ENCODE data around the gene TYW1B. TPM values are rescaled to one million over a fixed set of nuclear protein-coding genes. Genes with fewer than 3 reads are reported as not detected.

Gene TYW1B
- polyA plus RNA-seq, 3 donors = 0.17 to 2.9 (median 0.31) TPM

DNA sequence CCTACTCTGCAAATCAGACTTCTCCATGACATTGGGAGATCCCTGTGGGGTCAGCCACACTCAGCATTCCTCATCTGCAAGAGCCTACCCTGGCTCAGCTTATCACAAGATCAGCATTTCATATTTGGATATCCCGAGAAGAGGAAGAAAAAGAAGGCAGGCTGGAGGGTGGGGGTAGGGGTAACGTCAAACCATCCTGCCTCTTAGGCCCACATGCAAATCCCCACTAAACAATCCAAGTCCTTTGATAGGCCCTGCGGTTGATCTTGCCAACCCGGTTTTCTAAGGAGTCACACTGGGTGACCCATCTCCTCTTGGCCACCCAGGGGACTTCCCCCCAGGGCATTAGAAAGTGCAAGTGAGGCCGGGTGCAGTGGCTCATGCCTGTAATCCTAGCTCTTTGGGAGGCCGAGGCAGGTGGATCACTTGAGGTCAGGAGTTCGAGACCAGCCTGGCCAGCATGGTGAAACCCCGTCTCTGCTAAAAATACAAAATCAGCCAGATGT, 287.8 kb downstream of the TYW1B start:
- no peak overlapping the region for H3K27ac Mint-ChIP-seq

DNA sequence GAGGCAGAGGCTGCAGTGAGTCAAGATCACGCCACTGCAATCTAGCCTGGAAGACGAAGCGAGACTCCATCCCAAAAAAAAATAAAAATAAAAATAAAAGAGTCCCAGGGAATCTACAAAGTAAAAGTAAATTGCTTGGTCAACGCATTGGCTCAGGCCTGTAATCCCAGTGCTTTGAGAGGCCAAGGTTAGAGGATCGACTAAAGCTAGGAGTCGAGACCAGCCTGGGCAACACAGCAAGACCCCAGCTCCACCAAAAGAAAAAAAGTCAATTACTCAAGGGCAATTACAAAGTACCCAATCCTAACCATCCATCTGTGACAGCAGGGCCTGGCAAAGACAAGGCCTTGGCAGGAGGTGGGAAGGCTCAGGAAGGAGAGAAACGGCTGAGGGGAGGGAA, 288.3 kb downstream of the TYW1B start:
- Histone ChIP-seq H3K36me3 (replicated peaks in 1 of 2; ENCODE audit: control insufficient read depth in 1 of 2, insufficient read depth in 2 of 2, low read length in 2 of 2) (no peaks in the 10 kb centered on the region), H3K27ac (ENCODE audit: low read depth in 1 of 2, low read length in 2 of 2) (no peak overlapping the region), H3K9ac (ENCODE audit: insufficient read depth, low read length, poor library complexity, severe bottlenecking) (no peak overlapping the region), H3K4me2 (replicated peaks; ENCODE audit: extremely low read depth, low read length, poor library complexity, severe bottlenecking) (no peak overlapping the region), H3K79me2 (ENCODE audit: insufficient read depth, low read length) (no peaks in the 10 kb centered on the region), H2AFZ (ENCODE audit: insufficient read depth, low read depth, low read length, poor library complexity, severe bottlenecking) (no peak overlapping the region), H3K27me3 (ENCODE audit: control insufficient read depth in 2 of 2, insufficient read depth in 2 of 2, low read length in 2 of 2) (no peaks in the 10 kb centered on the region), H3K9me3 (replicated peaks in 1 of 2; ENCODE audit: control insufficient read depth in 1 of 2, insufficient read depth in 1 of 2, low read length in 2 of 2) (no peaks in the 10 kb centered on the region), H3K4me3 (replicated peaks in 1 of 3; ENCODE audit: low read depth in 2 of 3, low read length in 3 of 3) (no peak overlapping the region), H3K4me1 (ENCODE audit: control insufficient read depth in 1 of 2, insufficient read depth in 2 of 2, low read length in 2 of 2) (no peaks in the 10 kb centered on the region), H4K20me1 (ENCODE audit: insufficient read depth, low read length) (no peaks in the 10 kb centered on the region)
- Mint-ChIP-seq H3K4me1 (no peaks in the 10 kb centered on the region), H3K9me3 (peaks cover 0 to 3% (median 0%) of the 10 kb centered on the region in 7 donors), H3K27me3 (ENCODE audit: low read depth in 3 of 3) (no peaks in the 10 kb centered on the region), H3K36me3 (no peaks in the 10 kb centered on the region), H3K4me3 (no peak overlapping the region), H3K27ac (no peak overlapping the region)
- 88% methylated on average over 5 of the region's 7 CpGs for WGBS (ENCODE audit: insufficient coverage)
- no peak for DNase-seq
- intact Hi-C loops (cut with micrococcal nuclease) = no loop called here
- TF ChIP-seq, protein P1, sequence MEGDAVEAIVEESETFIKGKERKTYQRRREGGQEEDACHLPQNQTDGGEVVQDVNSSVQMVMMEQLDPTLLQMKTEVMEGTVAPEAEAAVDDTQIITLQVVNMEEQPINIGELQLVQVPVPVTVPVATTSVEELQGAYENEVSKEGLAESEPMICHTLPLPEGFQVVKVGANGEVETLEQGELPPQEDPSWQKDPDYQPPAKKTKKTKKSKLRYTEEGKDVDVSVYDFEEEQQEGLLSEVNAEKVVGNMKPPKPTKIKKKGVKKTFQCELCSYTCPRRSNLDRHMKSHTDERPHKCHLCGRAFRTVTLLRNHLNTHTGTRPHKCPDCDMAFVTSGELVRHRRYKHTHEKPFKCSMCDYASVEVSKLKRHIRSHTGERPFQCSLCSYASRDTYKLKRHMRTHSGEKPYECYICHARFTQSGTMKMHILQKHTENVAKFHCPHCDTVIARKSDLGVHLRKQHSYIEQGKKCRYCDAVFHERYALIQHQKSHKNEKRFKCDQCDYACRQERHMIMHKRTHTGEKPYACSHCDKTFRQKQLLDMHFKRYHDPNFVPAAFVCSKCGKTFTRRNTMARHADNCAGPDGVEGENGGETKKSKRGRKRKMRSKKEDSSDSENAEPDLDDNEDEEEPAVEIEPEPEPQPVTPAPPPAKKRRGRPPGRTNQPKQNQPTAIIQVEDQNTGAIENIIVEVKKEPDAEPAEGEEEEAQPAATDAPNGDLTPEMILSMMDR (IDR thresholded peaks at IDR 0.05) = no peak

More for the DNA sequence above, 287.8 kb downstream of the TYW1B start:
- no peak overlapping the region for H3K9ac ChIP-seq (ENCODE audit: insufficient read depth, low read length, poor library complexity, severe bottlenecking)
- 98% methylated on average over 5 of the region's 8 CpGs for WGBS (ENCODE audit: insufficient coverage)
- H3K4me2 ChIP-seq (replicated peaks; ENCODE audit: extremely low read depth, low read length, poor library complexity, severe bottlenecking) = no peak overlapping the region
- H3K4me3 Mint-ChIP-seq = no peak overlapping the region
- H4K20me1 ChIP-seq (ENCODE audit: insufficient read depth, low read length) = no peaks in the 10 kb centered on the region
- no peak overlapping the region for H2AFZ ChIP-seq (ENCODE audit: insufficient read depth, low read depth, low read length, poor library complexity, severe bottlenecking)
- H3K4me1 Mint-ChIP-seq = no peaks in the 10 kb centered on the region
- H3K36me3 ChIP-seq (replicated peaks in 1 of 2; ENCODE audit: control insufficient read depth in 1 of 2, insufficient read depth in 2 of 2, low read length in 2 of 2) = no peaks in the 10 kb centered on the region
- H3K79me2 ChIP-seq (ENCODE audit: insufficient read depth, low read length) = no peaks in the 10 kb centered on the region
- no peak overlapping the region for H3K4me3 ChIP-seq (replicated peaks in 1 of 3; ENCODE audit: low read depth in 2 of 3, low read length in 3 of 3)
- no peak for DNase-seq
- no peak overlapping the region for H3K27ac ChIP-seq (ENCODE audit: low read depth in 1 of 2, low read length in 2 of 2)
- H3K9me3 ChIP-seq (replicated peaks in 1 of 2; ENCODE audit: control insufficient read depth in 1 of 2, insufficient read depth in 1 of 2, low read length in 2 of 2) = no peaks in the 10 kb centered on the region
- no peaks in the 10 kb centered on the region for H3K27me3 Mint-ChIP-seq (ENCODE audit: low read depth in 3 of 3)
- intact Hi-C loops (cut with micrococcal nuclease) = no loop called here
- H3K9me3 Mint-ChIP-seq = peaks cover 0 to 3% (median 0%) of the 10 kb centered on the region in 7 donors
- H3K36me3 Mint-ChIP-seq = no peaks in the 10 kb centered on the region
- TF ChIP-seq, protein P1 (IDR thresholded peaks at IDR 0.05) = no peak
- no peaks in the 10 kb centered on the region for H3K4me1 ChIP-seq (ENCODE audit: control insufficient read depth in 1 of 2, insufficient read depth in 2 of 2, low read length in 2 of 2)
- no peaks in the 10 kb centered on the region for H3K27me3 ChIP-seq (ENCODE audit: control insufficient read depth in 2 of 2, insufficient read depth in 2 of 2, low read length in 2 of 2)
